GM06990 (cell line): ENCODE results near the gene WDFY3.

Source experiments
- DNase-seq: peaks from one replicate; pipeline ENCODE4 v3.0.0-alpha.2; 2011; ENCODE audit not compliant: insufficient read length; ENCODE audit errors: extremely low read depth
- H3K27me3 ChIP-seq: replicated peaks from 2 replicates; pipeline ENCODE4 v1.6.0; 2011; ENCODE audit warnings: low read length; ENCODE audit not compliant: control insufficient read depth, insufficient read depth
- H3K36me3 ChIP-seq: 2 replicates; pipeline ENCODE4 v1.5.1; 2011; ENCODE audit warnings: low read length; ENCODE audit not compliant: control insufficient read depth, insufficient read depth
- H3K4me3 ChIP-seq: replicated peaks from 2 replicates; pipeline ENCODE4 v1.5.1; 2011; ENCODE audit warnings: low read depth, mild to moderate bottlenecking, control low read depth, low read length
- CTCF ChIP-seq: IDR thresholded peaks from 2 replicates; pipeline ENCODE4 v1.5.1; 2011; ENCODE audit warnings: low read length, control low read depth, mild to moderate bottlenecking, inconsistent platforms; ENCODE audit not compliant: insufficient read depth, poor library complexity, severe bottlenecking

The WDFY3 gene

GRCh38 chr4:84782517-84782916 lies 184.0 kb downstream of the WDFY3 start:
- DNase-seq, result no peak
- Histone ChIP-seq H3K4me3 (no peak overlapping the region), H3K27me3 (no peaks in the 10 kb centered on the region), H3K36me3 (no peaks in the 10 kb centered on the region)
- no peak for TF ChIP-seq CTCF

GRCh38 chr4:84780719-84781118 lies 185.8 kb downstream of the WDFY3 start:
- no peak for DNase-seq
- TF ChIP-seq CTCF, result no peak
- H3K36me3 ChIP-seq, result no peaks in the 10 kb centered on the region
- H3K27me3 ChIP-seq, result no peaks in the 10 kb centered on the region
- no peak overlapping the region for H3K4me3 ChIP-seq

- no peaks in the 10 kb centered on the region for H3K36me3 ChIP-seq
- no peak for TF ChIP-seq CTCF
- no peak overlapping the region for H3K4me3 ChIP-seq
These were observed 188.4 kb downstream of the WDFY3 start for GRCh38 chr4:84778041-84778440.

GRCh38 chr4:84767168-84767567 lies 199.3 kb downstream of the WDFY3 start:
- no peak for DNase-seq
- Histone ChIP-seq H3K4me3 (no peak overlapping the region), H3K36me3 (no peaks in the 10 kb centered on the region), H3K27me3 (no peaks in the 10 kb centered on the region)
- TF ChIP-seq CTCF, result no peak

More at GRCh38 chr4:84778041-84778440, 188.4 kb downstream of the WDFY3 start:
- no peaks in the 10 kb centered on the region for H3K27me3 ChIP-seq
- no peak for DNase-seq

- no peaks in the 10 kb centered on the region for H3K36me3 ChIP-seq
- no peak for DNase-seq
- no peaks in the 10 kb centered on the region for H3K27me3 ChIP-seq
These were observed 213.0 kb downstream of the WDFY3 start for GRCh38 chr4:84753321-84753972.

More at GRCh38 chr4:84753321-84753972, 213.0 kb downstream of the WDFY3 start:
- no peak for TF ChIP-seq CTCF
- H3K4me3 ChIP-seq, result no peak overlapping the region
